Measurements from ENCODE around the gene PDE8B. TPM values are rescaled to one million over a fixed set of nuclear protein-coding genes. Genes with fewer than 3 reads are reported as not detected.

The PDE8B gene
- total RNA-seq, 1 donor from 2014 or later, result 0.18 TPM

DNA sequence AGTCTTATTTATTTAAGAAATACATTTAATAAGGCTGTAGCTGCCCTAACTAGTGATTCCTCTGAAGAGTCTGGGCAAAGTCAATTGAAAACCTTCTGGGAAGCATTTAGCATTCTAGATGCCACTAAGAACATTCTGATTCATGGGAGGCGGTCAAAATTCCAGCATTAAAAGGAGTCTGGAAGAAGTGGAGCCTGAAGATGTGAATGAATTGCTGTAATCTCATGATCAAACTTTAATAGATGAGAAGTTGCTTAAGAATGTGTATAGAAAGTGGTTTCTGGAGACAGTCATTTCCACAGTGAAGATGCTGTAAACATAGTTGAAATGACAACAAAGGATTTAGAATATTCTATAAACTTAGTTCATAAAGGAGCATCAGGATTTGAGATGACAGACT lies 220.2 kb downstream of the PDE8B start:
- H3K79me2 ChIP-seq (ENCODE audit: insufficient read depth, low read length), result no peaks in the 10 kb centered on the region
- peaks cover 25% of the 10 kb centered on the region for H3K4me1 ChIP-seq (ENCODE audit: insufficient read depth, low read length)
- peaks cover 13% of the 10 kb centered on the region for H3K4me1 Mint-ChIP-seq (ENCODE audit: low read depth, unreplicated experiment)
- peaks cover 21% of the 10 kb centered on the region for H3K36me3 ChIP-seq (ENCODE audit: insufficient read depth, low read length)
- no peak overlapping the region for H3K27ac Mint-ChIP-seq (ENCODE audit: unreplicated experiment)
- no peak overlapping the region for H3K9ac ChIP-seq (ENCODE audit: low read length)
- no peaks in the 10 kb centered on the region for H3K27me3 Mint-ChIP-seq (ENCODE audit: low read depth, unreplicated experiment)
- FAIRE-seq, result no peak
- TF ChIP-seq EZH2 (IDR thresholded peaks at IDR 0.05; ENCODE audit: insufficient read depth, low read length), result no peak
- TF ChIP-seq, protein P1, sequence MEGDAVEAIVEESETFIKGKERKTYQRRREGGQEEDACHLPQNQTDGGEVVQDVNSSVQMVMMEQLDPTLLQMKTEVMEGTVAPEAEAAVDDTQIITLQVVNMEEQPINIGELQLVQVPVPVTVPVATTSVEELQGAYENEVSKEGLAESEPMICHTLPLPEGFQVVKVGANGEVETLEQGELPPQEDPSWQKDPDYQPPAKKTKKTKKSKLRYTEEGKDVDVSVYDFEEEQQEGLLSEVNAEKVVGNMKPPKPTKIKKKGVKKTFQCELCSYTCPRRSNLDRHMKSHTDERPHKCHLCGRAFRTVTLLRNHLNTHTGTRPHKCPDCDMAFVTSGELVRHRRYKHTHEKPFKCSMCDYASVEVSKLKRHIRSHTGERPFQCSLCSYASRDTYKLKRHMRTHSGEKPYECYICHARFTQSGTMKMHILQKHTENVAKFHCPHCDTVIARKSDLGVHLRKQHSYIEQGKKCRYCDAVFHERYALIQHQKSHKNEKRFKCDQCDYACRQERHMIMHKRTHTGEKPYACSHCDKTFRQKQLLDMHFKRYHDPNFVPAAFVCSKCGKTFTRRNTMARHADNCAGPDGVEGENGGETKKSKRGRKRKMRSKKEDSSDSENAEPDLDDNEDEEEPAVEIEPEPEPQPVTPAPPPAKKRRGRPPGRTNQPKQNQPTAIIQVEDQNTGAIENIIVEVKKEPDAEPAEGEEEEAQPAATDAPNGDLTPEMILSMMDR (IDR thresholded peaks at IDR 0.05; ENCODE audit: insufficient read depth, low read depth, low read length), result no peak
- no peaks in the 10 kb centered on the region for H4K20me1 ChIP-seq (ENCODE audit: insufficient read depth, low read length)
- DNase-seq (ENCODE audit: low read depth), result peak; percentile 39
- H3K27ac ChIP-seq (ENCODE audit: low read depth, low read length), result no peak overlapping the region
- no peak overlapping the region for H3K4me3 Mint-ChIP-seq (ENCODE audit: unreplicated experiment)
- no peaks in the 10 kb centered on the region for H3K27me3 ChIP-seq (ENCODE audit: insufficient read depth, low read length)
- H3K9me3 ChIP-seq (ENCODE audit: insufficient read depth, low read depth, low read length), result no peaks in the 10 kb centered on the region
- H3K4me2 ChIP-seq (ENCODE audit: low read length), result no peak overlapping the region
- H3K4me3 ChIP-seq (ENCODE audit: insufficient read depth, low read depth, low read length), result no peak overlapping the region
- H3K36me3 Mint-ChIP-seq (ENCODE audit: low read depth, unreplicated experiment), result peaks cover 20% of the 10 kb centered on the region
- H2AFZ ChIP-seq (ENCODE audit: low read depth, low read length), result no peak overlapping the region
- no peaks in the 10 kb centered on the region for H3K9me3 Mint-ChIP-seq (ENCODE audit: unreplicated experiment)

DNA sequence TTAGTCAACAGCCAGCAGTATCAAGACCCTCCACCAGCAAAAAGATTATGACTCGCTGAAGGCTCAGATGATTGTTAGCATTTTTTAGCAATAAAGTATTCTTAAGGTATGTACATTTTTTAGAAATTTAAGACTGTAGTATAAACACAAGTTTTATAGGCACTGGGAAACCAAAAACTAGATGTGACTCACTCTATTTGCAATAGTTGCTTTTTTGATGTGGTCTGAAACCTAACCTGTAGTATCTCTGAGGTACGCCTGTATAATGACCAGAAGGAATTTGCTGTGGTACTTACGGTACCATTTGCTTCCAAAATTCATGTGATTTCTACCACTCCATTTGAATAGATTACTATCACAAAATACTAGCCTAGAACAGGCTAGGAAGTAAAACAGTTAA lies 220.8 kb downstream of the PDE8B start:
- Histone ChIP-seq H3K9me3 (ENCODE audit: insufficient read depth, low read depth, low read length) (no peaks in the 10 kb centered on the region), H3K4me2 (ENCODE audit: low read length) (peak overlapping the region; percentile 27), H3K27ac (ENCODE audit: low read depth, low read length) (no peak overlapping the region), H3K36me3 (ENCODE audit: insufficient read depth, low read length) (peaks cover 25% of the 10 kb centered on the region), H2AFZ (ENCODE audit: low read depth, low read length) (no peak overlapping the region), H3K27me3 (ENCODE audit: insufficient read depth, low read length) (no peaks in the 10 kb centered on the region), H3K4me1 (ENCODE audit: insufficient read depth, low read length) (peaks cover 20% of the 10 kb centered on the region), H3K4me3 (ENCODE audit: insufficient read depth, low read depth, low read length) (no peak overlapping the region), H3K9ac (ENCODE audit: low read length) (no peak overlapping the region), H4K20me1 (ENCODE audit: insufficient read depth, low read length) (no peaks in the 10 kb centered on the region), H3K79me2 (ENCODE audit: insufficient read depth, low read length) (no peaks in the 10 kb centered on the region)
- H3K4me3 Mint-ChIP-seq (ENCODE audit: unreplicated experiment), result no peak overlapping the region
- FAIRE-seq (no peak), DNase-seq (ENCODE audit: low read depth) (peak; percentile 74)
- H3K27me3 Mint-ChIP-seq (ENCODE audit: low read depth, unreplicated experiment), result no peaks in the 10 kb centered on the region
- H3K9me3 Mint-ChIP-seq (ENCODE audit: unreplicated experiment), result no peaks in the 10 kb centered on the region
- H3K27ac Mint-ChIP-seq (ENCODE audit: unreplicated experiment), result no peak overlapping the region
- H3K36me3 Mint-ChIP-seq (ENCODE audit: low read depth, unreplicated experiment), result peaks cover 20% of the 10 kb centered on the region
- TF ChIP-seq, protein P1 (IDR thresholded peaks at IDR 0.05; ENCODE audit: insufficient read depth, low read depth, low read length), result no peak
- TF ChIP-seq EZH2 (IDR thresholded peaks at IDR 0.05; ENCODE audit: insufficient read depth, low read length), result no peak
- H3K4me1 Mint-ChIP-seq (ENCODE audit: low read depth, unreplicated experiment), result peaks cover 11% of the 10 kb centered on the region

DNA sequence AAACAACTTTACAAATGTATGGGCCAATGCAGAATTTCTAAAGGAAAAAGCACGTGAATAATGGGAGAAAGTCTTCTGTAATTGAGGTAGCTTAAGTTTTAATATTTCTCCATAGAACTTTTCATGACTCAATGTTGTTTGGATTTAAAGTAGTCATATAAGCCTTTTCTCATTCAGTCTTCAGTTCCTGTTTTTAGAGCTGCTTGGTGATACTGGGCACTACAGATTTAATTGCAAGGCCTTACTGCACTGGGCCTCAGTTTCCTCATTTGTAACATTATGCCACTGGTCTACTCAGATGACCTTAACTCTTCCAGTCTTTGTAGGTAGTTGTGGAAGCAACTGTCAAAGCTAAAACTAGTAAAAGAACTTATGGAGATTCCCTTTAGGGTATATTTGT lies 221.2 kb downstream of the PDE8B start:
- H3K27me3 Mint-ChIP-seq (ENCODE audit: low read depth, unreplicated experiment), result no peaks in the 10 kb centered on the region
- Histone ChIP-seq H3K27ac (ENCODE audit: low read depth, low read length) (no peak overlapping the region), H3K4me2 (ENCODE audit: low read length) (peak overlapping the region; percentile 27), H3K9ac (ENCODE audit: low read length) (no peak overlapping the region), H3K4me3 (ENCODE audit: insufficient read depth, low read depth, low read length) (no peak overlapping the region), H3K9me3 (ENCODE audit: insufficient read depth, low read depth, low read length) (no peaks in the 10 kb centered on the region), H4K20me1 (ENCODE audit: insufficient read depth, low read length) (no peaks in the 10 kb centered on the region), H3K79me2 (ENCODE audit: insufficient read depth, low read length) (no peaks in the 10 kb centered on the region), H3K4me1 (ENCODE audit: insufficient read depth, low read length) (peaks cover 16% of the 10 kb centered on the region), H3K36me3 (ENCODE audit: insufficient read depth, low read length) (peaks cover 29% of the 10 kb centered on the region), H3K27me3 (ENCODE audit: insufficient read depth, low read length) (no peaks in the 10 kb centered on the region), H2AFZ (ENCODE audit: low read depth, low read length) (no peak overlapping the region)
- DNase-seq (ENCODE audit: low read depth), result no peak
- no peak for TF ChIP-seq EZH2 (IDR thresholded peaks at IDR 0.05; ENCODE audit: insufficient read depth, low read length)
- TF ChIP-seq, protein P1 (IDR thresholded peaks at IDR 0.05; ENCODE audit: insufficient read depth, low read depth, low read length), result no peak
- FAIRE-seq, result no peak
- peaks cover 7% of the 10 kb centered on the region for H3K4me1 Mint-ChIP-seq (ENCODE audit: low read depth, unreplicated experiment)
- no peak overlapping the region for H3K4me3 Mint-ChIP-seq (ENCODE audit: unreplicated experiment)
- peaks cover 20% of the 10 kb centered on the region for H3K36me3 Mint-ChIP-seq (ENCODE audit: low read depth, unreplicated experiment)
- H3K27ac Mint-ChIP-seq (ENCODE audit: unreplicated experiment), result no peak overlapping the region
- H3K9me3 Mint-ChIP-seq (ENCODE audit: unreplicated experiment), result no peaks in the 10 kb centered on the region
